ENCODE results near the gene TGM6.

TGM6 gene

DNA sequence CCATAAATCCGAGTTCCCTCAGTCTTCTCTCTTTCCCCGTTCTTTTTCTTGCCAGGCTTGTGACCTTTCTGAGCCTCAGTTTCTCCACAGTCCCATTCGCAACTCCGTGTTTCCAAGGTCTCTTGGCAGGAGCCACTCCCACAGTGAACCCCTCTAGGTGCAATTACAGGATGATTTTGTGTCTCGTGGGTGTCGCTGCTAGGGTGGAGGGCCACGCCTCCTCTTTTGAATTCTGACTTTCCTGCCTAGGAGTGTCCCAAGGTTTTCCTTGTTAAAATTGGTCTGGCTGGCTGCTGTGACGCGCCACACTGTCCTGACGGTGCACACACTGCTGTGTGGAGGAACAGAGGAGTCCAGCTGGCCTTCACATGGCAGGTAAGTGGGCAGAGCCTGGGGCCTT, at the start of gene TGM6:
Gene TGM6 (plus strand): TSS at position 301 of the 400 bp plus-strand sequence. CDS start 68 bp downstream, at position 369.
- no peak for TF ChIP-seq CTCF (IDR thresholded peaks at IDR 0.05; ENCODE audit: insufficient read depth, low read length, poor library complexity, severe bottlenecking)
- Histone ChIP-seq H3K27me3 (replicated peaks; ENCODE audit: control insufficient read depth, insufficient read depth, low read length) (no peaks in the 10 kb centered on the region), H3K36me3 (ENCODE audit: control insufficient read depth, insufficient read depth, low read length) (no peaks in the 10 kb centered on the region), H3K4me3 (replicated peaks; ENCODE audit: low read depth, low read length) (no peak within 1 kb of the TSS)
- no peak for DNase-seq (ENCODE audit: extremely low read depth, insufficient read length)

- no peak for TF ChIP-seq CTCF (IDR thresholded peaks at IDR 0.05; ENCODE audit: insufficient read depth, low read length, poor library complexity, severe bottlenecking)
- peaks cover 1% of the 10 kb centered on the region for H3K27me3 ChIP-seq (replicated peaks; ENCODE audit: control insufficient read depth, insufficient read depth, low read length)
- H3K4me3 ChIP-seq (replicated peaks; ENCODE audit: low read depth, low read length), result no peak overlapping the region
- DNase-seq (ENCODE audit: extremely low read depth, insufficient read length), result no peak
- no peaks in the 10 kb centered on the region for H3K36me3 ChIP-seq (ENCODE audit: control insufficient read depth, insufficient read depth, low read length)
Observed at GRCh38 chr20:2331106-2331505, 49.6 kb upstream of the TGM6 start.

DNA sequence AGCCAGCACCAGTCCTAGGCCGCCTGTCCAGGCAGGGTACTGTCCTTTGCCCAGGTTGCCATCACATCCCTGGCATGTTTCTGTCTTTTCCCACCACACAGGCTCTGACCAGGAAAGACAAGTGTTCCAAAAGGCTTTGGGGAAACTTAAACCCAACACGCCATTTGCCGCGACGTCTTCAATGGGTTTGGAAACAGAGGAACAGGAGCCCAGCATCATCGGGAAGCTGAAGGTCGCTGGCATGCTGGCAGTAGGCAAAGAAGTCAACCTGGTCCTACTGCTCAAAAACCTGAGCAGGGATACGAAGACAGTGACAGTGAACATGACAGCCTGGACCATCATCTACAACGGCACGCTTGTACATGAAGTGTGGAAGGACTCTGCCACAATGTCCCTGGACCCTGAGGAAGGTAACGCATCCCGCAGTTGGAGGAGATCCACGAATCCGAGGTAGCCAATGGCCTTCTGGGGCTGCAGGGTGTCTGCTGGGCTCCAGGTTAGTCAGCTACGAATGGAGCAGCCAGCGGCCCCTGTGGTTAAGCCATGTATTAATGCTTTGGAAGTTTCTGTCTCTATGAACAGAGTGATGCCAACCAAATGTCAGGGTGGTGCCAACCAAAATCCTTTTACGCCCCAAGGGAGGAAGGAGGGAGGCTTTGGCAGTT, 48.7 kb upstream of the TGM6 start:
- Histone ChIP-seq H3K27me3 (replicated peaks; ENCODE audit: control insufficient read depth, insufficient read depth, low read length) (peaks cover 1% of the 10 kb centered on the region), H3K36me3 (ENCODE audit: control insufficient read depth, insufficient read depth, low read length) (no peaks in the 10 kb centered on the region), H3K4me3 (replicated peaks; ENCODE audit: low read depth, low read length) (no peak overlapping the region)
- no peak for TF ChIP-seq CTCF (IDR thresholded peaks at IDR 0.05; ENCODE audit: insufficient read depth, low read length, poor library complexity, severe bottlenecking)
- DNase-seq (ENCODE audit: extremely low read depth, insufficient read length), result no peak

GRCh38 chr20:2332711-2333110, 48.0 kb upstream of the TGM6 start:
- no peak for TF ChIP-seq CTCF (IDR thresholded peaks at IDR 0.05; ENCODE audit: insufficient read depth, low read length, poor library complexity, severe bottlenecking)

GRCh38 chr20:2333821-2334220, 46.9 kb upstream of the TGM6 start:
- Histone ChIP-seq H3K27me3 (replicated peaks; ENCODE audit: control insufficient read depth, insufficient read depth, low read length) (peaks cover 3% of the 10 kb centered on the region), H3K36me3 (ENCODE audit: control insufficient read depth, insufficient read depth, low read length) (no peaks in the 10 kb centered on the region), H3K4me3 (replicated peaks; ENCODE audit: low read depth, low read length) (no peak overlapping the region)
- no peak for TF ChIP-seq CTCF (IDR thresholded peaks at IDR 0.05; ENCODE audit: insufficient read depth, low read length, poor library complexity, severe bottlenecking)
- no peak for DNase-seq (ENCODE audit: extremely low read depth, insufficient read length)

More at GRCh38 chr20:2332711-2333110, 48.0 kb upstream of the TGM6 start:
- peaks cover 1% of the 10 kb centered on the region for H3K27me3 ChIP-seq (replicated peaks; ENCODE audit: control insufficient read depth, insufficient read depth, low read length)
- no peak overlapping the region for H3K4me3 ChIP-seq (replicated peaks; ENCODE audit: low read depth, low read length)
- no peak for DNase-seq (ENCODE audit: extremely low read depth, insufficient read length)
- no peaks in the 10 kb centered on the region for H3K36me3 ChIP-seq (ENCODE audit: control insufficient read depth, insufficient read depth, low read length)
